Spinal cord (tissue), 10 donors: ENCODE data around the gene PDZD8. TPM values are rescaled to one million over a fixed set of nuclear protein-coding genes. Genes with fewer than 3 reads are reported as not detected.
"Not testable (repeated sequence)": the region's sequence is repeated elsewhere in the genome, so short reads cannot be mapped to it uniquely, and the experiment has no call there.

Experiments
- DNase-seq, 6 donors: peaks; one replicate each; pipeline versions ENCODE4 v3.0.0 to v3.0.0-alpha.2; 2013 to 2015; ENCODE audit warnings: low spot score in 6 of 6, low read depth in 4 of 6
- H3K27ac ChIP-seq: one replicate; pipeline ENCODE4 v1.5.1; 2013; ENCODE audit warnings: low read depth, low read length, control low read depth
- H3K27me3 ChIP-seq: one replicate; pipeline ENCODE4 v1.6.1; 2013; ENCODE audit warnings: low read length; ENCODE audit not compliant: control insufficient read depth, insufficient read depth
- H3K36me3 ChIP-seq: one replicate; pipeline ENCODE4 v1.6.1; 2013; ENCODE audit warnings: low read length; ENCODE audit not compliant: control insufficient read depth, insufficient read depth
- H3K4me1 ChIP-seq: one replicate; pipeline ENCODE4 v1.6.1; 2013; ENCODE audit warnings: low read length; ENCODE audit not compliant: control insufficient read depth, insufficient read depth
- H3K4me3 ChIP-seq: one replicate; pipeline ENCODE4 v1.5.1; 2013; ENCODE audit warnings: low read depth, low read length, control low read depth
- H3K9me3 ChIP-seq: one replicate; pipeline ENCODE4 v1.6.1; 2013; ENCODE audit warnings: low read length; ENCODE audit not compliant: control insufficient read depth, insufficient read depth
- WGBS: methylation state at CpG from one replicate; pipeline ENCODE4 v1.1.5; 2013; ENCODE audit warnings: missing lambda C conversion rate; ENCODE audit not compliant: insufficient coverage; 5-methylcytosine and 5-hydroxymethylcytosine counted together
- polyA plus RNA-seq, 2 donors: library from polyadenylated mRNA; unstranded; fragments of 120-200 nt; gene quantifications; one replicate each; pipeline ENCODE4 v1.2.1, GENCODE V29; 2013; ENCODE audit not compliant: insufficient read length in 2 of 2
- total RNA-seq, 2 donors: library from RNA; depleted of rRNA in 1 of 2; stranded (reverse); fragments of 120-200 nt in 1 of 2; fragments of >200 nt in 1 of 2; gene quantifications; one replicate each; pipeline versions ENCODE4 v1.2.3 to v1.2.4, GENCODE V29; 2013 to 2014
- donor health status: healthy.

The PDZD8 gene
- total and polyA plus RNA-seq, 4 donors: 25.2 to 43.6 (median 35.6) TPM

- 1% methylated on average over 48 of the region's 56 CpGs for WGBS
- H3K27me3 ChIP-seq: peaks cover 34% of the 10 kb centered on the region
- no peak overlapping the region for H3K4me3 ChIP-seq
- peaks cover 14% of the 10 kb centered on the region for H3K4me1 ChIP-seq
- no peaks in the 10 kb centered on the region for H3K9me3 ChIP-seq
- no peak overlapping the region for H3K27ac ChIP-seq
- H3K36me3 ChIP-seq: no peaks in the 10 kb centered on the region
- DNase-seq: peak in 2 of 6 donors; percentile 29 to 43
These were observed 133.4 kb downstream of the PDZD8 start for GRCh38 chr10:117241541-117242462.

- Histone ChIP-seq H3K27me3 (peaks cover 34% of the 10 kb centered on the region), H3K9me3 (no peaks in the 10 kb centered on the region), H3K27ac (no peak within 1 kb of the TSS), H3K4me3 (no peak within 1 kb of the TSS), H3K36me3 (no peaks in the 10 kb centered on the region), H3K4me1 (peaks cover 14% of the 10 kb centered on the region)
- WGBS: 2% methylated on average over 93 of the region's 93 CpGs
- DNase-seq: no peak
These were observed 134.4 kb downstream of the PDZD8 start, which contains the start of gene SLC18A2 for GRCh38 chr10:117240621-117241529. Gene SLC18A2, plus strand, starts transcription at chr10:117241114. Its CDS starts 580 bp downstream, at chr10:117241694.

DNA sequence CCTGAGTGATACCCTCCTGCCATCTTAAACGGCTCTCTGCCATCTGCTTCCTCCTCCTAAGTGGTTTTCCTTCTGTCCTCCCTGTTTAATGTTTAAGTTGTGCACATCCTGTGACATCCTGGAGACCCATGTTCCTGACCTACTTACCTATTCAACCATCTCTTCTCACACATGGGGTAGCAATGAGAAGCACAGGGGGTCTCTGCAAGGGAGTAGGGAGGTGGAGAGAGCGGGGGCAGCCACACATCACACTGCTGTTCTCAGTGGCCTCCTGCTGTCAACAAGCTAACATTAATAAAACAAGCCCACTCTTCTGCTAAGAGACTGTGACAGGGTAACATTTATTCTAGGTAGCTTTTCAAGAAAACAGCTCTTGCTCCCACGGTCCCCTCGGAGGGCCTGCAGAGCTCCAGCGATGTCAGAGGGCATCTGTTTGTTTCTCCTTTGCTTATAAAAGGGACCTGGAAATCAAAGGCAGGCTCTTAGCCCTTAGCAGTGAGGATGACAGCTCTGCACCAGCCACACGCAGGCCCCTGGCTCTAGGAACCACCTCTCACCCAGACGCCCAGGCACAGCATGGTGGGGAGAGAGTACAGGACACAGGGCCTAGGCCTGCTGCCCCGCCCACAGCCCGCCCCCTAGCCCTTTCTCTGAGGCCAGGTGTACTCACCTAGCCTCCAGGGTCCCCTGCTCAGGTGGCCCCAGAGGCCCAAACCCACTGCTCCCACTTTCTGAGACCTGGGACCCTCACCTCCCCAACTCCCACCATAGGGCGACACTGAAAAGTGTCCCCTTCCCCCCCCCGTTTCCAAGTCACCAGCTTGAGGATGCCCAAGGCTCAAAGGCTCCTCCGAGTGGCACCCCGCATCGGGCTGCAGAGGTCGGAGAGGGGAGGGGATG lies 135.3 kb downstream of the PDZD8 start:
- Histone ChIP-seq H3K4me1 (peaks cover 14% of the 10 kb centered on the region), H3K27ac (no peak overlapping the region)

DNA sequence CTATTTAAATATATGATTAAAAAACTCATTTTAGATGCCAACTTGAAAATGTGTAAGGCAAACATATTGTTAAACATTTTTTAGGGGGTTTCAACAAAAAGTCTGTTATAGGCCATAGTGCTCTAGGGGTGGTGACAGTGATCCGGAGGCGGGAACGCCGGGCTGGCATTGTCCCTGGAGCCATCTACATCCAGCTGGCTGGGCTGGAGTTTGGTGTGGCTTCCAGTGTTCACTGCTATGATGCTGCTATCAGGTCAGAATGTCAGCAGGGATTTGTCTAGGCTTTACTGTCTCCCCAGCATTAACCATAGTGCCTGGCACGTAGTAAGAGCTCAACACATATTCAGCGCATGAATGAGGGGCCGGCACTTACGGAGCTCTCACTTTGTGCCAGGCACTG lies 136.2 kb downstream of the PDZD8 start:
- Histone ChIP-seq H3K4me1 (peaks cover 14% of the 10 kb centered on the region), H3K27me3 (peaks cover 27% of the 10 kb centered on the region), H3K36me3 (no peaks in the 10 kb centered on the region), H3K4me3 (no peak overlapping the region), H3K27ac (no peak overlapping the region), H3K9me3 (no peaks in the 10 kb centered on the region)
- DNase-seq: no peak
- WGBS: 82% methylated on average over 8 of the region's 8 CpGs

More for the DNA sequence above, 135.3 kb downstream of the PDZD8 start:
- H3K9me3 ChIP-seq: no peaks in the 10 kb centered on the region
- 36% methylated on average over 11 of the region's 15 CpGs for WGBS
- H3K4me3 ChIP-seq: no peak overlapping the region
- peaks cover 28% of the 10 kb centered on the region for H3K27me3 ChIP-seq
- no peak for DNase-seq
- no peaks in the 10 kb centered on the region for H3K36me3 ChIP-seq

GRCh38 chr10:117237401-117237991 lies 137.7 kb downstream of the PDZD8 start:
- 95% methylated on average over 4 of the region's 5 CpGs for WGBS
- H3K27me3 ChIP-seq: peaks cover 23% of the 10 kb centered on the region
- H3K4me3 ChIP-seq: no peak overlapping the region

GRCh38 chr10:117230107-117230506 lies 145.1 kb downstream of the PDZD8 start:
- H3K4me3 ChIP-seq, H3K36me3 ChIP-seq, H3K9me3 ChIP-seq, H3K27ac ChIP-seq, H3K4me1 ChIP-seq, DNase-seq, H3K27me3 ChIP-seq: not testable (repeated sequence)
- 100% methylated on average over 1 of the region's 4 CpGs for WGBS

More at GRCh38 chr10:117237401-117237991, 137.7 kb downstream of the PDZD8 start:
- H3K4me1 ChIP-seq: peaks cover 14% of the 10 kb centered on the region
- H3K27ac ChIP-seq: no peak overlapping the region
- H3K36me3 ChIP-seq: no peaks in the 10 kb centered on the region
- no peaks in the 10 kb centered on the region for H3K9me3 ChIP-seq
- no peak for DNase-seq

DNA sequence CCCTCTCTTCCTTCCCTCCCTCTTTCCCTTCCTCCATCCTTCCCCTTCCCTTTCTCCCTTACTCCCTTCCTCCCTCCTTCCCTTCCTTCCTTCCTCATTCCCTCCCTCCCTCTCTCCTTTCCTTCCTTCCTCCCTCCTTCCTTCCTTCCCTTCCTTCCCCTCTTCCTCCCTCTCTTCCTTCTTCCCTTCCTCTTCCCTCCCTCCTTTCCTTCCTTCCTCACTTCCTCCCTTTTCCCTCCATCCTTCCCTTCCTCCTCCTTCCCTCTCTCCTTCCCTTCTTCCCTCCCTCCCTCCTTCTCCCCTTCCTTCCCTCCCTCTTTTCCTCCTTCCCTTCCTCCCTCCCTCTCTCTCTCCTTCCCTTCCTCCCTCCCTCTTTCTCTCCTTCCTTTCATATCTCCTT lies 147.0 kb downstream of the PDZD8 start:
- Histone ChIP-seq H3K27ac (no peak overlapping the region), H3K9me3 (no peaks in the 10 kb centered on the region), H3K27me3 (peaks cover 9% of the 10 kb centered on the region), H3K4me1 (no peaks in the 10 kb centered on the region), H3K4me3 (no peak overlapping the region), H3K36me3 (no peaks in the 10 kb centered on the region)
- no peak for DNase-seq
